ENCODE data around the gene PDCD1.

The PDCD1 gene

GRCh38 chr2:241857572-241858121 is 1.0 kb downstream of the PDCD1 start:
- Histone ChIP-seq H3K79me2 (ENCODE audit: low read length) (peaks cover 19% of the 10 kb centered on the region), H3K9ac (ENCODE audit: low read length) (peak overlapping the region; percentile 88), H3K4me1 (ENCODE audit: low read length) (peaks cover 24% of the 10 kb centered on the region), H3K27me3 (ENCODE audit: low read depth, low read length) (no peaks in the 10 kb centered on the region), H2AFZ (ENCODE audit: low read depth, low read length) (no peak overlapping the region), H3K36me3 (replicated peaks; ENCODE audit: low read depth, low read length) (no peaks in the 10 kb centered on the region), H3K4me2 (ENCODE audit: low read length) (peak overlapping the region; percentile 96), H3K9me3 (ENCODE audit: insufficient read depth, low read length) (no peaks in the 10 kb centered on the region), H4K20me1 (ENCODE audit: insufficient read depth, low read length) (0 out of 2 replicates have a peak, but pooled peaks cover 5% of the 10 kb centered on the region), H3K27ac (ENCODE audit: low read length) (no peak overlapping the region), H3K4me3 (ENCODE audit: low read length) (peak overlapping the region; percentile 93)
- TF ChIP-seq, protein P1, sequence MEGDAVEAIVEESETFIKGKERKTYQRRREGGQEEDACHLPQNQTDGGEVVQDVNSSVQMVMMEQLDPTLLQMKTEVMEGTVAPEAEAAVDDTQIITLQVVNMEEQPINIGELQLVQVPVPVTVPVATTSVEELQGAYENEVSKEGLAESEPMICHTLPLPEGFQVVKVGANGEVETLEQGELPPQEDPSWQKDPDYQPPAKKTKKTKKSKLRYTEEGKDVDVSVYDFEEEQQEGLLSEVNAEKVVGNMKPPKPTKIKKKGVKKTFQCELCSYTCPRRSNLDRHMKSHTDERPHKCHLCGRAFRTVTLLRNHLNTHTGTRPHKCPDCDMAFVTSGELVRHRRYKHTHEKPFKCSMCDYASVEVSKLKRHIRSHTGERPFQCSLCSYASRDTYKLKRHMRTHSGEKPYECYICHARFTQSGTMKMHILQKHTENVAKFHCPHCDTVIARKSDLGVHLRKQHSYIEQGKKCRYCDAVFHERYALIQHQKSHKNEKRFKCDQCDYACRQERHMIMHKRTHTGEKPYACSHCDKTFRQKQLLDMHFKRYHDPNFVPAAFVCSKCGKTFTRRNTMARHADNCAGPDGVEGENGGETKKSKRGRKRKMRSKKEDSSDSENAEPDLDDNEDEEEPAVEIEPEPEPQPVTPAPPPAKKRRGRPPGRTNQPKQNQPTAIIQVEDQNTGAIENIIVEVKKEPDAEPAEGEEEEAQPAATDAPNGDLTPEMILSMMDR (IDR thresholded peaks at IDR 0.05; ENCODE audit: low read depth, low read length) = no peak
- TF ChIP-seq EZH2phosphoT487 (IDR thresholded peaks at IDR 0.05; ENCODE audit: low read depth) = no peak

DNA sequence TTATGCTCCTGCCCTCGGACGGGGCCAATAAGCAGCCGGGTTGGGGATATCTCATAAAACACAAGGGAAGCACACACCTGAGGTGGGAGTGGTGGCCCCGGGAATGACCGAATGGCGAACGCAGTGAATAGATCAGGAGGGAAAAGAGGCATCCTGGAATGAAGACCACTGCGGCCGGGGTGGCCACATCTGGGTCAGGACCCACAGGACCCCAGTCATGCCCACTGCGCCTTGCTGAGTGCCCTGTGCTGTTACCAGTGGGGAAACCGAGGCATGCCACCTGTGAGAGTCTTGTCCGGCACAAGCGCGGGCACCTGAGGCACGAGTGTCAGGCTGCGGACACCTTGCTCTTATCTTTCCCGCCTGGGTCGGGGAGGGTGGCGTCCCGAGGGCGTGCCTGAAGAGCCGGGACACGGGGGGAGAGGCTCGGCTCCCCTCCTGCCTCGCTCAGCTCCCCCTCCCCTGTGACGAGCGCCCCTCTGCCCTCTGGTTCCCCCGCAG is 1.6 kb downstream of the PDCD1 start:
- H3K4me3 ChIP-seq (ENCODE audit: low read length) = peak overlapping the region; percentile 93
- peaks cover 19% of the 10 kb centered on the region for H3K79me2 ChIP-seq (ENCODE audit: low read length)
- H3K27me3 ChIP-seq (ENCODE audit: low read depth, low read length) = no peaks in the 10 kb centered on the region
- 0 out of 2 replicates have a peak, but pooled peaks cover 5% of the 10 kb centered on the region for H4K20me1 ChIP-seq (ENCODE audit: insufficient read depth, low read length)
- H3K4me2 ChIP-seq (ENCODE audit: low read length) = peak overlapping the region; percentile 96
- peaks cover 24% of the 10 kb centered on the region for H3K4me1 ChIP-seq (ENCODE audit: low read length)
- no peaks in the 10 kb centered on the region for H3K9me3 ChIP-seq (ENCODE audit: insufficient read depth, low read length)
- TF ChIP-seq EZH2phosphoT487 (IDR thresholded peaks at IDR 0.05; ENCODE audit: low read depth) = no peak
- TF ChIP-seq, protein P1 (IDR thresholded peaks at IDR 0.05; ENCODE audit: low read depth, low read length) = no peak
- H3K36me3 ChIP-seq (replicated peaks; ENCODE audit: low read depth, low read length) = no peaks in the 10 kb centered on the region
- no peak overlapping the region for H3K9ac ChIP-seq (ENCODE audit: low read length)
- H3K27ac ChIP-seq (ENCODE audit: low read length) = no peak overlapping the region
- H2AFZ ChIP-seq (ENCODE audit: low read depth, low read length) = no peak overlapping the region

- TF ChIP-seq, protein P1 (IDR thresholded peaks at IDR 0.05; ENCODE audit: low read depth, low read length) = no peak
- no peak for TF ChIP-seq EZH2phosphoT487 (IDR thresholded peaks at IDR 0.05; ENCODE audit: low read depth)
- H3K4me2 ChIP-seq (ENCODE audit: low read length) = no peak overlapping the region
- 0 out of 2 replicates have a peak, but pooled peaks cover 5% of the 10 kb centered on the region for H4K20me1 ChIP-seq (ENCODE audit: insufficient read depth, low read length)
- H3K9ac ChIP-seq (ENCODE audit: low read length) = no peak overlapping the region
- no peak overlapping the region for H3K4me3 ChIP-seq (ENCODE audit: low read length)
- H3K4me1 ChIP-seq (ENCODE audit: low read length) = peaks cover 17% of the 10 kb centered on the region
- peaks cover 19% of the 10 kb centered on the region for H3K79me2 ChIP-seq (ENCODE audit: low read length)
- no peak overlapping the region for H3K27ac ChIP-seq (ENCODE audit: low read length)
- H3K36me3 ChIP-seq (replicated peaks; ENCODE audit: low read depth, low read length) = no peaks in the 10 kb centered on the region
- H3K9me3 ChIP-seq (ENCODE audit: insufficient read depth, low read length) = no peaks in the 10 kb centered on the region
- H3K27me3 ChIP-seq (ENCODE audit: low read depth, low read length) = no peaks in the 10 kb centered on the region
- no peak overlapping the region for H2AFZ ChIP-seq (ENCODE audit: low read depth, low read length)
These were observed 2.7 kb downstream of the PDCD1 start for GRCh38 chr2:241855888-241856422.

GRCh38 chr2:241855245-241855887 is 3.3 kb downstream of the PDCD1 start:
- H3K27ac ChIP-seq (ENCODE audit: low read length) = no peak overlapping the region
- H3K4me2 ChIP-seq (ENCODE audit: low read length) = no peak overlapping the region
- H3K36me3 ChIP-seq (replicated peaks; ENCODE audit: low read depth, low read length) = no peaks in the 10 kb centered on the region
- no peak overlapping the region for H2AFZ ChIP-seq (ENCODE audit: low read depth, low read length)
- H3K9ac ChIP-seq (ENCODE audit: low read length) = no peak overlapping the region
- peaks cover 19% of the 10 kb centered on the region for H3K79me2 ChIP-seq (ENCODE audit: low read length)
- H3K9me3 ChIP-seq (ENCODE audit: insufficient read depth, low read length) = no peaks in the 10 kb centered on the region
- no peak for TF ChIP-seq EZH2phosphoT487 (IDR thresholded peaks at IDR 0.05; ENCODE audit: low read depth)
- TF ChIP-seq, protein P1 (IDR thresholded peaks at IDR 0.05; ENCODE audit: low read depth, low read length) = no peak
- H3K4me3 ChIP-seq (ENCODE audit: low read length) = no peak overlapping the region
- 0 out of 2 replicates have a peak, but pooled peaks cover 5% of the 10 kb centered on the region for H4K20me1 ChIP-seq (ENCODE audit: insufficient read depth, low read length)
- H3K4me1 ChIP-seq (ENCODE audit: low read length) = peaks cover 11% of the 10 kb centered on the region
- no peaks in the 10 kb centered on the region for H3K27me3 ChIP-seq (ENCODE audit: low read depth, low read length)
